ENCODE results near the gene SYNPO2. TPM values are rescaled to one million over a fixed set of nuclear protein-coding genes. Genes with fewer than 3 reads are reported as not detected.

The SYNPO2 gene
- total RNA-seq, 1 experiment from 2014 or later = 0.04 TPM

DNA sequence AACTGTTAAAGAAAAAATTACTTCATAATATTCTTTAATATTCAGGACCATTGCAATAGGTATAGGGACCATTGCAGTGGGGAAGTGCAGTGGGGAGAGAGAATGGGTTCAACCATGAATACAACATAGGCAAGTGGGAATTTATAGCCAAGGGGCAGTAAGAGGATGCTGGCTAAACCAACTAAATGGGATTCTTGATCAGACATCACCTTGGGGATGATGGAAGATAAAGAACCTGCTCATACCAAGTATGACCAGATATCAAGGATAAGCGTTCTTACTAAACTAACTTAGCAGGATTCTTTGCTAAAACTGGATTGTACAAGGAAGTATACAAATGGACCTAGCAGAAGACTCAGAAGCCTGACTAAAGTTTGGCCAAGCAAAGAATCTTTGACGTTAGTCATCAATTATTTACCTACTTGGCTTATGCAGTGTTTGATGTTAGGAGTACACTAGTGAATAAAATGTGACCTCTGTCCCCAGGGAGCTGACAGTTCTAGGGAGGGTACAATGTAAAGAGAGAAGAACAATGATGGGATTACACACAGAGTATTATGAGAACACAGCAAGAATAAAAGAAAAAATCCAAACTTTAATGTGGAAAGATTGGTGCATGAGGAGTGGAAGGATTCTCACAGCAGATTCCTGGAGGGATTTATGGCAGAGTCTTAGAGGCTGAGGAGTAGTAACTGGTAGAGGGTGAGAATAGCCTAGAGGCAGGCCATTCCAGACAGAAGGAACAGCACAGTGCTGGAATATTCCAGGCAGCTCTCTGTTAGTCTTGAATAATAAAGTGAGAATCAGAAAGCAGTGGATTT, 192.3 kb downstream of the SYNPO2 start:
- TF ChIP-seq EZH2phosphoT487 (IDR thresholded peaks at IDR 0.05; ENCODE audit: borderline replicate concordance, low read length) = no peak
- no peak for TF ChIP-seq CTCF (conservative IDR thresholded peaks at IDR 0.05; ENCODE audit: low read depth, low read length)
- no peak for TF ChIP-seq EZH2 (IDR thresholded peaks at IDR 0.05; ENCODE audit: low read length, unreplicated experiment)
- no peak overlapping the region for H2AFZ ChIP-seq (ENCODE audit: low read length)
- H3K79me2 ChIP-seq (ENCODE audit: low read length) = no peaks in the 10 kb centered on the region
- no peaks in the 10 kb centered on the region for H3K36me3 ChIP-seq (ENCODE audit: low read depth, low read length)
- no peaks in the 10 kb centered on the region for H3K27me3 ChIP-seq (ENCODE audit: low read length)
- H3K4me1 ChIP-seq (ENCODE audit: insufficient read depth, low read length) = peaks cover 18% of the 10 kb centered on the region
- H3K9ac ChIP-seq (ENCODE audit: low read length) = no peak overlapping the region; the same call in 1 of the 2 replicates
- no peaks in the 10 kb centered on the region for H3K9me3 ChIP-seq (ENCODE audit: low read length)
- ATAC-seq = peak; percentile 99
- H3F3A ChIP-seq (ENCODE audit: low read length, unreplicated experiment) = no peaks in the 10 kb centered on the region
- H4K20me1 ChIP-seq (ENCODE audit: low read length) = no peaks in the 10 kb centered on the region
- H3K27ac ChIP-seq (ENCODE audit: low read length) = peak overlapping the region; percentile 89
- BruUV-seq (replicated peaks) = no TSS peak
- ChIA-PET POLR2A (ENCODE audit: unreplicated experiment) (no interaction called here), CTCF (interaction anchor here (0.6 kb wide), 1 partner anchor 96 kb away, joined by 3 read pairs; no protein-coding TSS in a partner anchor)
- H3K4me2 ChIP-seq (ENCODE audit: low read length) = peak overlapping the region; percentile 46; the same call in 1 of the 2 replicates
- H3K4me3 ChIP-seq (ENCODE audit: low read length) = no peak overlapping the region
- H3K9me2 ChIP-seq (replicated peaks; ENCODE audit: low read length) = no peaks in the 10 kb centered on the region
- intact Hi-C loops (cut with micrococcal nuclease) = loop anchor here (5.0 to 10.0 kb wide), 2 partner anchors 34 to 96 kb away; no protein-coding TSS in a partner anchor
- DNase-seq = peak; percentile 84

- Histone ChIP-seq H3K27ac (ENCODE audit: low read length) (peak overlapping the region; percentile 89), H3K4me1 (ENCODE audit: insufficient read depth, low read length) (peaks cover 18% of the 10 kb centered on the region), H3F3A (ENCODE audit: low read length, unreplicated experiment) (no peaks in the 10 kb centered on the region), H3K9ac (ENCODE audit: low read length) (no peak overlapping the region; the same call in 1 of the 2 replicates), H3K9me3 (ENCODE audit: low read length) (no peaks in the 10 kb centered on the region), H2AFZ (ENCODE audit: low read length) (no peak overlapping the region), H3K4me2 (ENCODE audit: low read length) (peak overlapping the region; percentile 46; the same call in 1 of the 2 replicates), H3K36me3 (ENCODE audit: low read depth, low read length) (no peaks in the 10 kb centered on the region), H3K9me2 (replicated peaks; ENCODE audit: low read length) (no peaks in the 10 kb centered on the region), H4K20me1 (ENCODE audit: low read length) (no peaks in the 10 kb centered on the region), H3K27me3 (ENCODE audit: low read length) (no peaks in the 10 kb centered on the region), H3K79me2 (ENCODE audit: low read length) (no peaks in the 10 kb centered on the region), H3K4me3 (ENCODE audit: low read length) (no peak overlapping the region)
- ChIA-PET CTCF (no interaction called here), POLR2A (ENCODE audit: unreplicated experiment) (no interaction called here)
- BruUV-seq (replicated peaks) = no TSS peak
- TF ChIP-seq EZH2phosphoT487 (IDR thresholded peaks at IDR 0.05; ENCODE audit: borderline replicate concordance, low read length) = no peak
- no peak for TF ChIP-seq CTCF (conservative IDR thresholded peaks at IDR 0.05; ENCODE audit: low read depth, low read length)
- no peak for TF ChIP-seq EZH2 (IDR thresholded peaks at IDR 0.05; ENCODE audit: low read length, unreplicated experiment)
- intact Hi-C loops (cut with micrococcal nuclease) = loop anchor here (5.0 to 10.0 kb wide), 2 partner anchors 34 to 97 kb away; no protein-coding TSS in a partner anchor
- DNase-seq (no peak), ATAC-seq (no peak)
These were observed 192.8 kb downstream of the SYNPO2 start for GRCh38 chr4:119081542-119081859.

- no peaks in the 10 kb centered on the region for H4K20me1 ChIP-seq (ENCODE audit: low read length)
- H3K4me2 ChIP-seq (ENCODE audit: low read length) = no peak overlapping the region
- no peak for DNase-seq
- H3K27ac ChIP-seq (ENCODE audit: low read length) = peak overlapping the region; percentile 89
- no peak for ATAC-seq
- no peak overlapping the region for H2AFZ ChIP-seq (ENCODE audit: low read length)
- H3K4me1 ChIP-seq (ENCODE audit: insufficient read depth, low read length) = peaks cover 18% of the 10 kb centered on the region
- H3K36me3 ChIP-seq (ENCODE audit: low read depth, low read length) = no peaks in the 10 kb centered on the region
- POLR2A ChIA-PET (ENCODE audit: unreplicated experiment) = no interaction called here
- no peaks in the 10 kb centered on the region for H3K27me3 ChIP-seq (ENCODE audit: low read length)
- H3K79me2 ChIP-seq (ENCODE audit: low read length) = no peaks in the 10 kb centered on the region
- CTCF ChIA-PET = no interaction called here
- TF ChIP-seq EZH2 (IDR thresholded peaks at IDR 0.05; ENCODE audit: low read length, unreplicated experiment) (no peak), EZH2phosphoT487 (IDR thresholded peaks at IDR 0.05; ENCODE audit: borderline replicate concordance, low read length) (no peak), CTCF (conservative IDR thresholded peaks at IDR 0.05; ENCODE audit: low read depth, low read length) (no peak)
- H3K9ac ChIP-seq (ENCODE audit: low read length) = no peak overlapping the region
- no peaks in the 10 kb centered on the region for H3K9me2 ChIP-seq (replicated peaks; ENCODE audit: low read length)
- H3F3A ChIP-seq (ENCODE audit: low read length, unreplicated experiment) = no peaks in the 10 kb centered on the region
- no peaks in the 10 kb centered on the region for H3K9me3 ChIP-seq (ENCODE audit: low read length)
- BruUV-seq (replicated peaks) = no TSS peak
- intact Hi-C loops (cut with micrococcal nuclease) = loop anchor here (5.0 to 10.0 kb wide), 2 partner anchors 35 to 97 kb away; no protein-coding TSS in a partner anchor
- no peak overlapping the region for H3K4me3 ChIP-seq (ENCODE audit: low read length)
These were observed 193.3 kb downstream of the SYNPO2 start for GRCh38 chr4:119081943-119082342.
